GF-D8 (cell line): ENCODE measurements around the gene SUCO.

Experiments
- DNase-seq: peaks from one replicate; lab custom pipeline; 2025; lab: John Stamatoyannopoulos, UW

The SUCO gene

DNA sequence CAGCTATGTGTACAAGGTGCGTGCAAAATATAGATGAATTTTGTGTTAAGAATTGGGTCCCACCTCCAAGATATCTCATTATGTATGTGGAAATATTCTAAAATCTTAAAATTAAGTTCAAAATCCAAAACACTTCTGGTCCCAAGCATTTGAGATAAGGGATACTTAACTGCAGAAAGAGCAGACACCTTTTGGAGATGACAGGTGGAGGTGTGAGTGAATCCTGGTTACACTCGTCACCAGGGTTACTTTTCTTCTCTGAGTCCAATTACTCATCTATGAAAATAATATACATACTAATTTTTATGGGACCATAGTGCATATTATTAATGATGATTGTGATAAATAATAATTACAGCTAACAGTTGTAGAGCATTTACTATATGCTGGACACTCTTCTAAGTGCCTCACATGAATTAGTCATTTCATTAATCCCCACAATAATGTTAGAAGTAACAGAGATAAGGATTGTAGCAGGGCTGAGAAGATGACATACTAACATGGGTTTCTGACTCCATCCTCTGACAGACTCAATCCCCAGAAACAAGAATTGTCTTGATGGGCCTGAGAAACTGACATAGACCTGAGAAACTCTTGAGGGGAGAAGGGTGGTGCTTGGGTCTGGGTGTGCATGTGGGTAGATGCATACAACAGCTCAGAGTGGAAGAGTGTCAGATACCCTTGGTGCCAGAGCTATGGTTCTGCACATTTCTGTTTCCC, 117.7 kb downstream of the SUCO start:
- DNase-seq: no peak

DNA sequence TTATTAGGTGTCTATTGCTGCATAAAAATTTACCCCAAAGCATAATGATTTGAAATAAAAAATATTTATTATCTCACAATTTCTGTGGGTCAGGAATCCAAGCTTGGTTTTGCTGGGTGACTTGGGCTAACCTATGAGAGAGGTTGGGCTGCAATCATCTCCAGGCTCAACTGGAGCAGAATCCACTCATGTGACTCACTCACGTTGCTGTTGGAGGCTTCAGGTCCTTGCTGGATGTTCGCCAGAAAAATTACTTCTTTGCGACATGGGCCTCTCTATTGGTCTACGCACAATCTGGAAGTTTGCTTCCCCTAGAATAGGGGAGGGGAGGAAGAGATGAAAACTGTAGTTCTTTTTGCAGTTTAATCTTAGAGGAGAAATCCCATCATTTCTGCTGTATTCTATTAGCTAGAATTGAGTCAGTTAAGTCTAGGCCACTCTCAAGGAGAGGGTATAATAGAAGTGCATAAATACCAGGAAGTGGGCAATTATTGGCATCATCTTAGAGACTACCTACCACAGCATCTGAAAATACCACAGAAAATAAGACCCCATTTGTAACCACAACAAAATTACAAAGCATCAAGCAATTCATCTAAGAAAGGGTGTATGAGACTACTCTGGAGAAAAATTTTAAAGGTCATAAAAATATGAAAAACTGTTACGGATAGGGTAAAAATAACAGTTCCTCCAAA, 120.2 kb downstream of the SUCO start:
- DNase-seq: no peak

DNA sequence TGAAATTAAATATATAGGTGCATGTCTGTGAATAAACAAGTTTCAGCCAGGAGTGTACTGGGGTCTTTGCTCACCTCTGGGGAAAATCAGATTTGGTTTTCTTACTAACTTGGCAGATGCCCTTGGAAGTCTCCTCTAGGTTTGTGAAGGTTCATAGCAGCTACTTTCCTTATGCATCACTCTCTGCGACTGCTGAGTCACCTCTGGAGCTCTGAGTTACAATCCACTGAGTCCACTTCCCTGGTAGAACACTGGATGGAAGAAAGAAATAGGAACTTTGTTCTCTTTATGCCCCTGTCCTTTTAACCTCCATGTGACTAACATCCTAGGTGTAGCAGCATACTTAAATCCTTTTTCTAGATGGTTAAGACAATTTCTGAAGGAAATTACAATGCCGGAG, 121.6 kb downstream of the SUCO start:
- no peak for DNase-seq

DNA sequence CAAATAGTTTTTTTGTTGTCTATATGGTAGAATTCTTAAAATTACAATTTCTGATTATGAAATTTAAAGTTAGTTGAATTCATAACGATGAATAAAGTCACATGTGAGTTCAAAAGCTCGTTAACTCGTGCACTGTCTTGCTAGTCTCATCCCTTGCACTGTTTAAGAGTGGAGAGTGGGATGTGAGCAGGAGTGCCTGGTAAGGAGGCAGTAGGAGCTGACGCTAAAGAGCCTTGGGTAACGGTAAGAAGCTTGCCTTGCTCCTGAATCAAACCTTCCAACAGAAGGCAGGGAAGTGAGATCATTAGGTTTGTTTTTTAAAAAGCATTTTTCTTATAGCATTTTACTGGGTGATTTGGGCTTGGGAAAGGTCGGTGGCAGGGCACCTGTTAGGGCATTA, 123.6 kb downstream of the SUCO start:
- no peak for DNase-seq

DNA sequence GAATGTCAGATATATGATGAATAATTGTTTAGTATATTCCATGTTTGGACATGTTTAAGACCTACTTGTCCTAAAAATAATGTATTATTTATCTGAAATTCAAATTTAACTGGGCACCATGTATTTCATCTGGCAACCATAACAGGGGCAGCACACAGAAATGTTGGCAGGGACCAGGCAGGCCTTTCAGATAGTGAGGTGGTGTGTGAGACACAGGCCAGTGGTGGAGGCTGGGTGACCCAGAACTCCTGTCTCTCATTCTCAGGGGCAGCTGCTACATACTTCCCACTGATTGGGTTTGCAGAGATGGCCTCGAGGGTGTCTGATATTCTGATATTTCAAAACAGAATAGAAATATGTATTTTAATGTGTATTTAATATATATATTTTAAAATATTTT, 124.6 kb downstream of the SUCO start:
- DNase-seq: no peak

DNA sequence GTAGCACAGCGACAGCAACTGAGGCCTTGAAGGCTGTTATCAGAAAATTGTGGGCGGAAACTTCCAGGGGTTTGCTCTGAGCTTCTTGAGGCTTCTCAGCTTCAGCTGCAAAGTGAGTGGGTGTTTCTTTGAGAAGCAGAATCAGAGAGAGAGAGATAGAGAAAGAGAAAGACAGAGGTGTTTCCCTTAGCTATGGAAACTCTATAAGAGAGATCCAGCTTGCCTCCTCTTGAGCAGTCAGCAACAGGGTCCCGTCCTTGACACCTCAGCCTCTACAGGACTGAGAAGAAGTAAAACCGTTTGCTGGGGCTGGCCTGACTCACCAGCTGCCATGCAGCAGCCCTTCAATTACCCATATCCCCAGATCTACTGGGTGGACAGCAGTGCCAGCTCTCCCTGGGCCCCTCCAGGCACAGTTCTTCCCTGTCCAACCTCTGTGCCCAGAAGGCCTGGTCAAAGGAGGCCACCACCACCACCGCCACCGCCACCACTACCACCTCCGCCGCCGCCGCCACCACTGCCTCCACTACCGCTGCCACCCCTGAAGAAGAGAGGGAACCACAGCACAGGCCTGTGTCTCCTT, 126.0 kb downstream of the SUCO start, which contains the start of gene FASLG:
Gene FASLG (plus strand): TSS at position 233 of the 583 bp plus-strand sequence. CDS start 99 bp downstream, at position 332.
- no peak for DNase-seq

DNA sequence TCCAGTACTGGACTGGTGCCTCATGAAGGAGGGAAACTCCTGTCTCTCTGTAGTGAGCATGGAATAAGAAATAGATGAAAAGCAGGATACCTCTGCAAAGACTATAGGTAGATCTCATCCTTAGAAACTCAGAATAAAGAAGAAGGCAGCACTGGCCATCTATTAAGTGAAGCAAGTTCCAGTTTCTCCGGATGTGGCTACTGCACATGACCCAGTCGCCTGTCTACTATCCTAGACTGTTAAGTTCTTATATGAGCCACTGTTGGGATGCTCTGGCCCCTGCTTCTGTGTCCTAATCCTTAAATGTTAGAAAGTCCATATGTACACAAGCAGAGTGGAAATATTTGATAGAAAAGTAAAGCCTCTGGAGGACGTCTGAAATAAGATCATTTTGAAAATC, 128.2 kb downstream of the SUCO start:
- no peak for DNase-seq
